GM23338 (cell line): ENCODE data around the gene CD82.

Source experiments
- CREB1 ChIP-seq: fragments of 250-450 bp; sonication (Bioruptor Pico); IDR thresholded peaks from 2 replicates; pipeline ENCODE4 v1.5.0; 2020; ENCODE audit warnings: low read depth, mild to moderate bottlenecking, moderate library complexity
- EZH2 ChIP-seq: fragments of 200-600 bp; sonication (generic); IDR thresholded peaks from one replicate; pipeline ENCODE4 v1.8.0; 2017; ENCODE audit warnings: antibody characterized with exemption, mild to moderate bottlenecking, low read depth; ENCODE audit not compliant: unreplicated experiment
- EZH2phosphoT487 ChIP-seq: fragments of 200-600 bp; sonication (generic); IDR thresholded peaks from one replicate; pipeline ENCODE4 v1.8.1; 2018; ENCODE audit warnings: antibody characterized with exemption; ENCODE audit not compliant: unreplicated experiment
- NANOG ChIP-seq: IDR thresholded peaks from 2 replicates; pipeline ENCODE4 v1.6.1; 2016; ENCODE audit warnings: antibody characterized with exemption, borderline replicate concordance
- POLR2AphosphoS5 ChIP-seq: IDR thresholded peaks from 2 replicates; pipeline ENCODE4 v1.6.1; 2016; ENCODE audit warnings: antibody characterized with exemption, low read depth
- ZNF331 ChIP-seq: fragments of 250-450 bp; sonication (Bioruptor Pico); IDR thresholded peaks from 2 replicates; pipeline ENCODE4 v1.5.0; 2020; ENCODE audit warnings: low read depth, mild to moderate bottlenecking, moderate library complexity
- TF ChIP-seq, protein P1 (sequence below), 2 experiments: fragments of 200-600 bp in 1 of 2; sonication (generic) in 1 of 2; conservative IDR thresholded peaks; 2 replicates each; pipeline versions ENCODE4 v1.5.1 to v1.6.1; 2016 to 2017; ENCODE audit warnings: antibody characterized with exemption in 2 of 2, low read depth in 2 of 2, mild to moderate bottlenecking in 2 of 2, moderate library complexity in 1 of 2
- TF ChIP-seq, protein P2 (sequence below): IDR thresholded peaks from one replicate; pipeline ENCODE4 v1.6.1; 2018; ENCODE audit warnings: antibody characterized with exemption; ENCODE audit not compliant: unreplicated experiment
- TF ChIP-seq, protein P3 (sequence below): IDR thresholded peaks from 2 replicates; pipeline ENCODE4 v1.6.1; 2016; ENCODE audit warnings: antibody characterized with exemption

DNA sequence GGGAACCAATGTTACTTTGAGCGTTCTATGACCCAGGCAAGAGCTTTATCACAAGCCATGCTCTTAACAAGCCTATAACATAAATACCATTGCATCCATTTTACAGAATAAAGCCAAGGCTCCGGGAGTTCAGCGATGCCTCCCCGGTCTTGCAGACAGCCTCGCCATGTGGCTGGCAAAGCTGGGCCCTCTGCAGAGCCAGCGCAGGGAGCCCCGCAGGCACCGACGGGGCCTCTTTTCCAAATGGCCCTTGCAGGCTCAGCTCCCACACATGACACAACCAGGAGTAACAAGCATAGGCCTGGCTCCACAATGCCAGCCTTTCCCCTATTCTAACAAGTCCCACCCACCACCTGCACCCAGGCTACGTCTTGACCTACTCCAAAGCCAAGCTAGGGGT lies 89.1 kb downstream of the CD82 start:
- TF ChIP-seq, protein P1, sequence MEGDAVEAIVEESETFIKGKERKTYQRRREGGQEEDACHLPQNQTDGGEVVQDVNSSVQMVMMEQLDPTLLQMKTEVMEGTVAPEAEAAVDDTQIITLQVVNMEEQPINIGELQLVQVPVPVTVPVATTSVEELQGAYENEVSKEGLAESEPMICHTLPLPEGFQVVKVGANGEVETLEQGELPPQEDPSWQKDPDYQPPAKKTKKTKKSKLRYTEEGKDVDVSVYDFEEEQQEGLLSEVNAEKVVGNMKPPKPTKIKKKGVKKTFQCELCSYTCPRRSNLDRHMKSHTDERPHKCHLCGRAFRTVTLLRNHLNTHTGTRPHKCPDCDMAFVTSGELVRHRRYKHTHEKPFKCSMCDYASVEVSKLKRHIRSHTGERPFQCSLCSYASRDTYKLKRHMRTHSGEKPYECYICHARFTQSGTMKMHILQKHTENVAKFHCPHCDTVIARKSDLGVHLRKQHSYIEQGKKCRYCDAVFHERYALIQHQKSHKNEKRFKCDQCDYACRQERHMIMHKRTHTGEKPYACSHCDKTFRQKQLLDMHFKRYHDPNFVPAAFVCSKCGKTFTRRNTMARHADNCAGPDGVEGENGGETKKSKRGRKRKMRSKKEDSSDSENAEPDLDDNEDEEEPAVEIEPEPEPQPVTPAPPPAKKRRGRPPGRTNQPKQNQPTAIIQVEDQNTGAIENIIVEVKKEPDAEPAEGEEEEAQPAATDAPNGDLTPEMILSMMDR (conservative IDR thresholded peaks at IDR 0.05; ENCODE audit: low read depth in 2 of 2), result no peak
- TF ChIP-seq POLR2AphosphoS5, result no peak
- no peak for TF ChIP-seq EZH2
- TF ChIP-seq, protein P2, sequence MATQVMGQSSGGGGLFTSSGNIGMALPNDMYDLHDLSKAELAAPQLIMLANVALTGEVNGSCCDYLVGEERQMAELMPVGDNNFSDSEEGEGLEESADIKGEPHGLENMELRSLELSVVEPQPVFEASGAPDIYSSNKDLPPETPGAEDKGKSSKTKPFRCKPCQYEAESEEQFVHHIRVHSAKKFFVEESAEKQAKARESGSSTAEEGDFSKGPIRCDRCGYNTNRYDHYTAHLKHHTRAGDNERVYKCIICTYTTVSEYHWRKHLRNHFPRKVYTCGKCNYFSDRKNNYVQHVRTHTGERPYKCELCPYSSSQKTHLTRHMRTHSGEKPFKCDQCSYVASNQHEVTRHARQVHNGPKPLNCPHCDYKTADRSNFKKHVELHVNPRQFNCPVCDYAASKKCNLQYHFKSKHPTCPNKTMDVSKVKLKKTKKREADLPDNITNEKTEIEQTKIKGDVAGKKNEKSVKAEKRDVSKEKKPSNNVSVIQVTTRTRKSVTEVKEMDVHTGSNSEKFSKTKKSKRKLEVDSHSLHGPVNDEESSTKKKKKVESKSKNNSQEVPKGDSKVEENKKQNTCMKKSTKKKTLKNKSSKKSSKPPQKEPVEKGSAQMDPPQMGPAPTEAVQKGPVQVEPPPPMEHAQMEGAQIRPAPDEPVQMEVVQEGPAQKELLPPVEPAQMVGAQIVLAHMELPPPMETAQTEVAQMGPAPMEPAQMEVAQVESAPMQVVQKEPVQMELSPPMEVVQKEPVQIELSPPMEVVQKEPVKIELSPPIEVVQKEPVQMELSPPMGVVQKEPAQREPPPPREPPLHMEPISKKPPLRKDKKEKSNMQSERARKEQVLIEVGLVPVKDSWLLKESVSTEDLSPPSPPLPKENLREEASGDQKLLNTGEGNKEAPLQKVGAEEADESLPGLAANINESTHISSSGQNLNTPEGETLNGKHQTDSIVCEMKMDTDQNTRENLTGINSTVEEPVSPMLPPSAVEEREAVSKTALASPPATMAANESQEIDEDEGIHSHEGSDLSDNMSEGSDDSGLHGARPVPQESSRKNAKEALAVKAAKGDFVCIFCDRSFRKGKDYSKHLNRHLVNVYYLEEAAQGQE, result no peak
- TF ChIP-seq CREB1, result no peak
- no peak for TF ChIP-seq EZH2phosphoT487
- TF ChIP-seq NANOG, result no peak
- TF ChIP-seq, protein P3, sequence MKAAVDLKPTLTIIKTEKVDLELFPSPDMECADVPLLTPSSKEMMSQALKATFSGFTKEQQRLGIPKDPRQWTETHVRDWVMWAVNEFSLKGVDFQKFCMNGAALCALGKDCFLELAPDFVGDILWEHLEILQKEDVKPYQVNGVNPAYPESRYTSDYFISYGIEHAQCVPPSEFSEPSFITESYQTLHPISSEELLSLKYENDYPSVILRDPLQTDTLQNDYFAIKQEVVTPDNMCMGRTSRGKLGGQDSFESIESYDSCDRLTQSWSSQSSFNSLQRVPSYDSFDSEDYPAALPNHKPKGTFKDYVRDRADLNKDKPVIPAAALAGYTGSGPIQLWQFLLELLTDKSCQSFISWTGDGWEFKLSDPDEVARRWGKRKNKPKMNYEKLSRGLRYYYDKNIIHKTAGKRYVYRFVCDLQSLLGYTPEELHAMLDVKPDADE, result no peak
- no peak for TF ChIP-seq ZNF331 (CRISPR knock-in tag)
